Endothelial cell (in vitro differentiated cells): ENCODE data around the gene FIP1L1. TPM values are rescaled to one million over a fixed set of nuclear protein-coding genes. Genes with fewer than 3 reads are reported as not detected.

Experiments used
- DNase-seq: peaks from one replicate; pipeline ENCODE4 v3.0.0; 2021; ENCODE audit warnings: low spot score
- H3K27ac Mint-ChIP-seq: one replicate; pipeline ENCODE4 v1.8.0; 2021; ENCODE audit warnings: mixed read lengths, inconsistent platforms; ENCODE audit not compliant: unreplicated experiment
- H3K27me3 Mint-ChIP-seq: one replicate; pipeline ENCODE4 v1.8.0; 2021; ENCODE audit warnings: mild to moderate bottlenecking, moderate library complexity, mixed read lengths, inconsistent platforms; ENCODE audit not compliant: unreplicated experiment
- H3K36me3 Mint-ChIP-seq: one replicate; pipeline ENCODE4 v1.8.0; 2021; ENCODE audit warnings: mild to moderate bottlenecking, low read depth, mixed read lengths, inconsistent platforms; ENCODE audit not compliant: unreplicated experiment
- H3K4me1 Mint-ChIP-seq: one replicate; pipeline ENCODE4 v1.8.0; 2021; ENCODE audit warnings: mild to moderate bottlenecking, mixed read lengths, inconsistent platforms; ENCODE audit not compliant: unreplicated experiment
- H3K4me3 Mint-ChIP-seq: one replicate; pipeline ENCODE4 v1.8.0; 2021; ENCODE audit warnings: mild to moderate bottlenecking, mixed read lengths, inconsistent platforms; ENCODE audit not compliant: unreplicated experiment
- H3K9me3 Mint-ChIP-seq: one replicate; pipeline ENCODE4 v1.8.0; 2021; ENCODE audit warnings: mixed read lengths, inconsistent platforms; ENCODE audit not compliant: unreplicated experiment
- CTCF ChIP-seq: fragments of 200-600 bp; sonication (generic); IDR thresholded peaks from one replicate; pipeline ENCODE4 v1.5.0; 2021; ENCODE audit warnings: antibody characterized with exemption; ENCODE audit not compliant: unreplicated experiment
- total RNA-seq: library from RNA; stranded (reverse); fragmentation: NEBNext Ultra II Directional; extraction: Animal tissue kit (Norgen Biotek cat#: 25700); gene quantifications from one replicate; pipeline ENCODE4 v1.2.1, GENCODE V29; 2021; ENCODE audit not compliant: unreplicated experiment

Gene FIP1L1
- total RNA-seq, 1 donor from 2014 or later: 55.6 TPM

DNA sequence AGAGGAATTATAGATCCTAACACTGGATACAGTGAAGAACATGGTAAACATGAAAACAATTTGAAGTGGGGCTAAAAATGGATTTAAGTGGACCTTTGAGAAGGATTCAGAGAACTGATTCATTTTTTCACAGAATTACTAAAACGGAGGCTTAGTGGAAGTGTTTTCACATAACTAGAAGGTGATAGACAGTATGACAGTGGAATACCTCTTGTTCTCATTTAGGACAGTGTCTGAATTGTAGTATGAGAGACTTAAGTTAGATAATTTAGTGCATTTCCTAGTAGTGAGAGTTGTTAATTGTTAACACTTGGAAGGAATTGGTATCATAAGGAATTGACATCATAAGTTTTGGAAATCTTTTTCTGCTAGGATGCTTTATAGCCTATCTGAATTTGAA lies 64.1 kb downstream of the FIP1L1 start:
- H3K27me3 Mint-ChIP-seq: no peaks in the 10 kb centered on the region
- peaks cover 13% of the 10 kb centered on the region for H3K36me3 Mint-ChIP-seq
- H3K4me1 Mint-ChIP-seq: no peaks in the 10 kb centered on the region
- H3K27ac Mint-ChIP-seq: no peak overlapping the region
- H3K4me3 Mint-ChIP-seq: no peak overlapping the region
- no peak for DNase-seq
- no peaks in the 10 kb centered on the region for H3K9me3 Mint-ChIP-seq
- TF ChIP-seq CTCF: no peak

DNA sequence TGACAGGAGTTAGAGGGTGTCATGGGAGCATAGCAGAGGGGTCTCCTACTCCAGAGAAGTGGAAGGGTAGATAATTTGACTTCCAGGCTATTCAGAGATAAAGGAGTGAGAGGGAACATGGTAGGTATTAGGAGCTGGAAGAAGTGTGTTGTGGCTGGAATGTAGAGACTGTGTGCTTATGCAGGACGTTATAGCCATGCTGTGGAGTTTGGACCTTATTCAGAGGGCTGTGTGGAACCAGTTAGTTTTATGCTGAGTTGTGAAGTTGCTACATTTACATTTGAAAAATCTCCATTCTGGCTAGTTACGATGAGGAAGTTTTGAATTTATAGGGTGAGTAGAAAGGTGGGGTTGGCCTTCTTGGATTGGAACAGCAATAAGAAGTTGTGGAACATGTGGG lies 67.5 kb downstream of the FIP1L1 start:
- H3K9me3 Mint-ChIP-seq: no peaks in the 10 kb centered on the region
- H3K4me3 Mint-ChIP-seq: no peak overlapping the region
- DNase-seq: no peak
- H3K36me3 Mint-ChIP-seq: peaks cover 13% of the 10 kb centered on the region
- no peak overlapping the region for H3K27ac Mint-ChIP-seq
- H3K27me3 Mint-ChIP-seq: no peaks in the 10 kb centered on the region
- no peak for TF ChIP-seq CTCF
- H3K4me1 Mint-ChIP-seq: no peaks in the 10 kb centered on the region

- no peak overlapping the region for H3K4me3 Mint-ChIP-seq
- DNase-seq: no peak
- H3K36me3 Mint-ChIP-seq: peaks cover 10% of the 10 kb centered on the region
- H3K27me3 Mint-ChIP-seq: no peaks in the 10 kb centered on the region
- H3K4me1 Mint-ChIP-seq: no peaks in the 10 kb centered on the region
- no peaks in the 10 kb centered on the region for H3K9me3 Mint-ChIP-seq
- H3K27ac Mint-ChIP-seq: no peak overlapping the region
- no peak for TF ChIP-seq CTCF
Measured at GRCh38 chr4:53450773-53451172, 73.3 kb downstream of the FIP1L1 start.

DNA sequence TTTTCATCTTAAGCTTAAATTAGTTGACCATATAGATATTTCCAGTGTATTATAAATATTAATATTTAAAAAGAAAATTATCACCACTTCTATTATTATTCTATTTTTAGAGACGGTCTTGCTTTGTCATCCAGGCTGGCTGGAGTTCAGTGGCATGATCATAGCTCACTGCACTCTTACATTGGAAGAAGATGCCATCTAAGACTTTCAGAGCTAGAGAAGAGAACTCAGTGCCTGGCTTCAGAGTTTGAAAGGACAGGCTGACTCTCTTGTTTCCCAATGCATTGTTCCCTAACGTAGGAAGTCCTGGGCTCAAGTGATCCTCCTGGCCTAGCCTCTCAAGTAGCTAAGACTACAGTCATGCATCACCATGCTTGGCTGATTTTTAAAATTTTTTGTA lies 75.9 kb downstream of the FIP1L1 start:
- no peak for DNase-seq
- Mint-ChIP-seq H3K4me3 (no peak overlapping the region), H3K4me1 (no peaks in the 10 kb centered on the region), H3K9me3 (no peaks in the 10 kb centered on the region), H3K27ac (no peak overlapping the region), H3K27me3 (no peaks in the 10 kb centered on the region), H3K36me3 (peaks cover 8% of the 10 kb centered on the region)
- TF ChIP-seq CTCF: no peak

- Mint-ChIP-seq H3K9me3 (no peaks in the 10 kb centered on the region), H3K27me3 (no peaks in the 10 kb centered on the region), H3K27ac (no peak overlapping the region), H3K4me3 (no peak overlapping the region), H3K36me3 (peaks cover 8% of the 10 kb centered on the region), H3K4me1 (peaks cover under 1% of the 10 kb centered on the region)
- DNase-seq: no peak
- no peak for TF ChIP-seq CTCF
Measured at GRCh38 chr4:53455766-53456165, 78.3 kb downstream of the FIP1L1 start.
